ENCODE data around the gene FERMT3.

The FERMT3 gene

GRCh38 chr11:64225608-64226506, 19.3 kb downstream of the FERMT3 start, which contains the start of the genes NUDT22 and TRPT1:
TSS of gene NUDT22 (plus strand) at chr11:64226274. CDS start at chr11:64226653, 379 bp downstream.
TSS of gene TRPT1 (minus strand) at chr11:64226186. CDS start at chr11:64225860, 326 bp downstream.
- peak within 1 kb of the TSS; percentile 67 for H3K27ac ChIP-seq
- peak within 1 kb of the TSS; percentile 94 for H3K4me2 ChIP-seq (ENCODE audit: low read length)
- peak within 1 kb of the TSS; percentile 84 for H2AFZ ChIP-seq
- no peaks in the 10 kb centered on the region for H3K9me3 ChIP-seq (ENCODE audit: control insufficient read depth, low read length)
- H3K79me2 ChIP-seq = no peaks in the 10 kb centered on the region
- peak within 1 kb of the TSS; percentile 53 for H3K9ac ChIP-seq
- peak within 1 kb of the TSS; percentile 85 for H3K4me3 ChIP-seq (ENCODE audit: low read depth, low read length)
- no peaks in the 10 kb centered on the region for H3K27me3 ChIP-seq (ENCODE audit: control insufficient read depth, insufficient read depth, low read length)
- H3K4me1 ChIP-seq = peaks cover 7% of the 10 kb centered on the region
- no peaks in the 10 kb centered on the region for H3K36me3 ChIP-seq (ENCODE audit: control insufficient read depth, insufficient read depth, low read length)
- TF ChIP-seq CTCF (IDR thresholded peaks at IDR 0.05) = no peak

GRCh38 chr11:64226507-64227051, 20.1 kb downstream of the FERMT3 start:
- Histone ChIP-seq H3K27ac (peak overlapping the region; percentile 67), H3K36me3 (ENCODE audit: control insufficient read depth, insufficient read depth, low read length) (no peaks in the 10 kb centered on the region), H3K4me3 (ENCODE audit: low read depth, low read length) (peak overlapping the region; percentile 85), H3K9me3 (ENCODE audit: control insufficient read depth, low read length) (no peaks in the 10 kb centered on the region), H3K4me1 (peaks cover 7% of the 10 kb centered on the region), H2AFZ (peak overlapping the region; percentile 84), H3K27me3 (ENCODE audit: control insufficient read depth, insufficient read depth, low read length) (no peaks in the 10 kb centered on the region), H3K4me2 (ENCODE audit: low read length) (peak overlapping the region; percentile 94), H3K79me2 (no peaks in the 10 kb centered on the region), H3K9ac (peak overlapping the region; percentile 1)
- no peak for TF ChIP-seq CTCF (IDR thresholded peaks at IDR 0.05)

- Histone ChIP-seq H3K4me3 (ENCODE audit: low read depth, low read length) (peak overlapping the region; percentile 85), H3K36me3 (ENCODE audit: control insufficient read depth, insufficient read depth, low read length) (no peaks in the 10 kb centered on the region)
Observed at GRCh38 chr11:64227405-64227956, 21.0 kb downstream of the FERMT3 start.

GRCh38 chr11:64229090-64229743, 22.7 kb downstream of the FERMT3 start:
- H3K4me1 ChIP-seq = peaks cover 7% of the 10 kb centered on the region
- H3K4me3 ChIP-seq (ENCODE audit: low read depth, low read length) = no peak overlapping the region
- no peak overlapping the region for H2AFZ ChIP-seq
- H3K27me3 ChIP-seq (ENCODE audit: control insufficient read depth, insufficient read depth, low read length) = no peaks in the 10 kb centered on the region
- no peak overlapping the region for H3K9ac ChIP-seq
- no peak overlapping the region for H3K27ac ChIP-seq
- TF ChIP-seq CTCF (IDR thresholded peaks at IDR 0.05) = no peak
- H3K9me3 ChIP-seq (ENCODE audit: control insufficient read depth, low read length) = no peaks in the 10 kb centered on the region
- H3K79me2 ChIP-seq = no peaks in the 10 kb centered on the region
- H3K36me3 ChIP-seq (ENCODE audit: control insufficient read depth, insufficient read depth, low read length) = no peaks in the 10 kb centered on the region
- H3K4me2 ChIP-seq (ENCODE audit: low read length) = no peak overlapping the region

More at GRCh38 chr11:64227405-64227956, 21.0 kb downstream of the FERMT3 start:
- H3K9ac ChIP-seq = no peak overlapping the region
- H3K27ac ChIP-seq = no peak overlapping the region
- H3K4me2 ChIP-seq (ENCODE audit: low read length) = peak overlapping the region; percentile 94
- H3K79me2 ChIP-seq = no peaks in the 10 kb centered on the region
- no peak overlapping the region for H2AFZ ChIP-seq
- peaks cover 7% of the 10 kb centered on the region for H3K4me1 ChIP-seq
- H3K9me3 ChIP-seq (ENCODE audit: control insufficient read depth, low read length) = no peaks in the 10 kb centered on the region
- no peak for TF ChIP-seq CTCF (IDR thresholded peaks at IDR 0.05)
- H3K27me3 ChIP-seq (ENCODE audit: control insufficient read depth, insufficient read depth, low read length) = no peaks in the 10 kb centered on the region

Measured in parathyroid adenoma (tissue), 2 donors.